PFSK-1 (cell line): ENCODE measurements around the gene ASTL.

Experiments
- FOXP2 ChIP-seq: optimal IDR thresholded peaks from 2 replicates; pipeline ENCODE3; 2011; ENCODE audit warnings: borderline replicate concordance, control low read depth, inconsistent platforms; ENCODE audit not compliant: insufficient read depth; ENCODE audit errors: extremely low read length, extremely low read depth
- POLR2AphosphoS5 ChIP-seq: IDR thresholded peaks from 2 replicates; pipeline ENCODE4 v1.6.1; 2012; ENCODE audit warnings: low read depth, mild to moderate bottlenecking, control low read depth, low read length, moderate library complexity
- SIN3A ChIP-seq: IDR thresholded peaks from 2 replicates; pipeline ENCODE4 v1.6.1; 2012; ENCODE audit warnings: mild to moderate bottlenecking, low read length, moderate library complexity, borderline replicate concordance; ENCODE audit not compliant: insufficient read depth
- TAF1 ChIP-seq: IDR thresholded peaks from 2 replicates; pipeline ENCODE4 v1.6.1; 2012; ENCODE audit warnings: low read length, control low read depth, borderline replicate concordance; ENCODE audit not compliant: insufficient read depth
- TF ChIP-seq, protein P1 (sequence below), 2 experiments: IDR thresholded peaks; 2 replicates each; pipeline versions ENCODE4 v1.6.1 to v1.8.0; 2011 to 2012; ENCODE audit warnings: low read depth in 2 of 2, low read length in 2 of 2, control low read depth in 1 of 2, inconsistent platforms in 1 of 2, mild to moderate bottlenecking in 1 of 2, moderate library complexity in 1 of 2; ENCODE audit not compliant: insufficient read depth in 1 of 2

Gene ASTL

DNA sequence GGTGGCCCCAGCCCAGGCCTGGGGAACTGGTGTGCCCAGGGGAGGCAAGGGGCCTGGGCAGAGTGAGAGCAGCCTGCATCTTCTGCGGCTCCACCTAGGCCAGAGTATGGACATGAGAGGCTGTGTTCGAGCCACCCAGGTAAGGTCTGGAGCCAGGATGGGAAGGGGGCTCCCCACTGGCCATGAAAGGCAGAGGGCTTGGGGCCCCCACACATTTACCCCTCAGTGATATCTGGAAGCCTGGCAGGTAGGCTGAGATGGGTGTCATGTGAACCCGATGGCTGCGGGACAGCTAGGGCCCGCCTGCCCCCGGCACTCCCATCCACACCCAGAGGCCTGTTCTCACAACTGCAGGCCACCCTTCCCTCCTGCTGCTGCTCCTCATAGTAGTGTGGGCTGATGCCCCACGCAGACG is 35.1 kb downstream of the ASTL start:
- TF ChIP-seq SIN3A (no peak), TAF1 (no peak), POLR2AphosphoS5 (no peak), FOXP2 (no peak)
- TF ChIP-seq, protein P1, sequence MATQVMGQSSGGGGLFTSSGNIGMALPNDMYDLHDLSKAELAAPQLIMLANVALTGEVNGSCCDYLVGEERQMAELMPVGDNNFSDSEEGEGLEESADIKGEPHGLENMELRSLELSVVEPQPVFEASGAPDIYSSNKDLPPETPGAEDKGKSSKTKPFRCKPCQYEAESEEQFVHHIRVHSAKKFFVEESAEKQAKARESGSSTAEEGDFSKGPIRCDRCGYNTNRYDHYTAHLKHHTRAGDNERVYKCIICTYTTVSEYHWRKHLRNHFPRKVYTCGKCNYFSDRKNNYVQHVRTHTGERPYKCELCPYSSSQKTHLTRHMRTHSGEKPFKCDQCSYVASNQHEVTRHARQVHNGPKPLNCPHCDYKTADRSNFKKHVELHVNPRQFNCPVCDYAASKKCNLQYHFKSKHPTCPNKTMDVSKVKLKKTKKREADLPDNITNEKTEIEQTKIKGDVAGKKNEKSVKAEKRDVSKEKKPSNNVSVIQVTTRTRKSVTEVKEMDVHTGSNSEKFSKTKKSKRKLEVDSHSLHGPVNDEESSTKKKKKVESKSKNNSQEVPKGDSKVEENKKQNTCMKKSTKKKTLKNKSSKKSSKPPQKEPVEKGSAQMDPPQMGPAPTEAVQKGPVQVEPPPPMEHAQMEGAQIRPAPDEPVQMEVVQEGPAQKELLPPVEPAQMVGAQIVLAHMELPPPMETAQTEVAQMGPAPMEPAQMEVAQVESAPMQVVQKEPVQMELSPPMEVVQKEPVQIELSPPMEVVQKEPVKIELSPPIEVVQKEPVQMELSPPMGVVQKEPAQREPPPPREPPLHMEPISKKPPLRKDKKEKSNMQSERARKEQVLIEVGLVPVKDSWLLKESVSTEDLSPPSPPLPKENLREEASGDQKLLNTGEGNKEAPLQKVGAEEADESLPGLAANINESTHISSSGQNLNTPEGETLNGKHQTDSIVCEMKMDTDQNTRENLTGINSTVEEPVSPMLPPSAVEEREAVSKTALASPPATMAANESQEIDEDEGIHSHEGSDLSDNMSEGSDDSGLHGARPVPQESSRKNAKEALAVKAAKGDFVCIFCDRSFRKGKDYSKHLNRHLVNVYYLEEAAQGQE (IDR thresholded peaks at IDR 0.05; ENCODE audit: insufficient read depth in 1 of 2, low read depth in 2 of 2, low read length in 2 of 2): no peak

DNA sequence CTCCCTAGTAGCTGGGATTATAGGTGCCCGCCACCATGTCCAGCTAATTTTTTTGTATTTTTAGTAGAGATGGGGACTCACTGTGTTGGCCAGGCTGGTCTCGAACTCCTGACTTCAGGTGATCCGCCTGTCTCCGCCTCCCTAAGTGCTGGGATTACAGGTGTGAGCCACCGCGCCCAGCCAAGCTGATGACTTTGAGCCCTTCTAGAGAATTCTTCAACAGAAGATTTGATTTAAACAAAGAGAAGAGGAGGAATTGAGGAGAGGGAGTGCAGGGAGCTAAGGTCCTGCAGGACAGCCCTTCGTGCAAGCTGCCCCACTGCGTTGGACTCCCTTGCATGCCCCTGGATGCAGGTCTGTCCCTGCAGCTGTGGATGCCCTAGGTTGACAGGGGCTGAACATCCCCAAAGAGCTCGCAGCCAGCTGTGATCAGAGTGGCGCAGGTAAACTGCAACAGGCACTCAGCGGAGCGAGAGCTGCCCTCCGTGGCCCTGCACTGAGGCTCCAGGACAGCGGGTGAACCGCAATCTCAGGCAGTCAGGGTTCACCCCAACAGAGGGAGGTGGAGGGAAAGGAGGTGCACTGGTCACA is 35.6 kb downstream of the ASTL start:
- no peak for TF ChIP-seq TAF1
- TF ChIP-seq, protein P1 (IDR thresholded peaks at IDR 0.05; ENCODE audit: insufficient read depth in 1 of 2, low read depth in 2 of 2, low read length in 2 of 2): no peak
- TF ChIP-seq POLR2AphosphoS5: no peak
- no peak for TF ChIP-seq SIN3A
- no peak for TF ChIP-seq FOXP2

DNA sequence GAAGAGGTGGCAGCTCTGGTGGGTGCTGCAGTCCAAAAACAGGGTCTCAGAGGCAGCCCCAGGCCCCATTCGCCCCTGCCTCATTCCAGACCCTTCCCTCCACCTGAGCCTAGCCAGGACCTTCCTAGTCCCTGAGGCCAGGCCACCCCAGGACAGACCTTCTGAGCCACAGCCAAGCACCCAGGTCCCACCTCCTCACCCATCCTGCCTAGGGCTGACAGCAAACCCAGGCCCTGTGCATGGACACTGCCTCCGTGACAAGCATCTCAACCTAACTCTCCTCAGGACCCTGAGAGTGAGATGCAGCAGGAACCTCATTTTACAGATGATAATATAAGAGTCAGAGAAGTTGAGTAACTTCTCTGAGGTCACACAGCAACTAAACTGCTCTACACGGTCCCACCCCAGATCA is 37.4 kb downstream of the ASTL start:
- no peak for TF ChIP-seq SIN3A
- no peak for TF ChIP-seq POLR2AphosphoS5
- TF ChIP-seq FOXP2: no peak
- TF ChIP-seq, protein P1 (IDR thresholded peaks at IDR 0.05; ENCODE audit: insufficient read depth in 1 of 2, low read depth in 2 of 2, low read length in 2 of 2): no peak
- TF ChIP-seq TAF1: no peak

DNA sequence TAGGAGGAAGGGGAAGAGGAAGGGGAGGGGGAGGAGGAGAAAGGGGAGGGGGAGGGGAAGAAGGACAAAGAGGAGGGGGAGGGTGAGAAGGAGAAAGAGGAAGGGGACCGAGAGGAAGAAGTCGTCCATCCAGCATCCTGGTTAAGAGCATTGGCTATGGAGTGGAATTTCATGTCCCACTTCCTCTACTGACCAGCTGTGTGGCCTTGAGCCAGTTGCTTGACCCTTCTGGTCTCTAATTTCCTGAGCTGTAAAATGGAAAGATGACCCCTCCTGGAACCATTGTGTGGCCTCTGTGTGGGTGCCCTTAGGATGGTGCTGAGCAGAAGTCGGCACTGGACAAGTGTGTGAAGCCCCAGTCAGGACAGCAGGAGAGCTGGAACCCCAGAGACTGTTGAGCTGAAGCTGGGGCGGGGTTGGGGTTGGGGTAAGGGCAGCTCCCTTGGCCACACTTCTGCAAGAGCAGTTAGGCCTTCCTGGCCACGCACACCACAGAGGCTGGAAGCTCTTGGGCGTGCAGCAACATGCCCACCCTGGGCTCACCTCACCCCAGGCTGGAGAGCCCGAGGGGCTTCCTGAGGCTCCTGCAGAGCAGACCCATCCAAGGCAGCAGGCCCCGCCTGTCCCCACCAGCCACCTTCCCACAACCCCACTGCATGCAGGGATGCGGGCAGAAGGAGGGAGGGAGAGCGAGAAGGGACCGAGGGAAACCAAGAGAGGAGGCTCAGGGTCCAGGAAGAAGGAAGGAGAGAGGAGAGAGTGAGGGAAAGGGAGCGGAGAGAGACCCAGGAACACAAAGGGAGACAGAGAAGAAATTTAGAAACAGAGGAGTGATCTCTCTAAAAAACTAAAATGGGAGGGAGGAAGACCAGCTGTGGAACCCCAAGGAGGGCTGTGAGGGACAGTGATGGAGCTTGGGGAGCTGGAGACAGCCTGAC is 38.2 kb downstream of the ASTL start:
- TF ChIP-seq SIN3A (no peak), TAF1 (no peak), FOXP2 (no peak), POLR2AphosphoS5 (no peak)
- TF ChIP-seq, protein P1 (IDR thresholded peaks at IDR 0.05; ENCODE audit: insufficient read depth in 1 of 2, low read depth in 2 of 2, low read length in 2 of 2): no peak
